DND-41 (cell line): ENCODE data around the gene MANF.

ENCODE experiments used
- EZH2 ChIP-seq: IDR thresholded peaks from 3 replicates; pipeline ENCODE4 v1.6.1; 2012; ENCODE audit warnings: borderline replicate concordance, low read depth, mild to moderate bottlenecking, moderate library complexity, low read length, inconsistent platforms; ENCODE audit not compliant: severe bottlenecking
- TF ChIP-seq, protein P1 (sequence below): IDR thresholded peaks from 2 replicates; pipeline ENCODE4 v1.5.1; 2012; ENCODE audit warnings: borderline replicate concordance, low read length, moderate library complexity, mild to moderate bottlenecking; ENCODE audit not compliant: poor library complexity, severe bottlenecking; ENCODE audit errors: extremely low read depth

DNA sequence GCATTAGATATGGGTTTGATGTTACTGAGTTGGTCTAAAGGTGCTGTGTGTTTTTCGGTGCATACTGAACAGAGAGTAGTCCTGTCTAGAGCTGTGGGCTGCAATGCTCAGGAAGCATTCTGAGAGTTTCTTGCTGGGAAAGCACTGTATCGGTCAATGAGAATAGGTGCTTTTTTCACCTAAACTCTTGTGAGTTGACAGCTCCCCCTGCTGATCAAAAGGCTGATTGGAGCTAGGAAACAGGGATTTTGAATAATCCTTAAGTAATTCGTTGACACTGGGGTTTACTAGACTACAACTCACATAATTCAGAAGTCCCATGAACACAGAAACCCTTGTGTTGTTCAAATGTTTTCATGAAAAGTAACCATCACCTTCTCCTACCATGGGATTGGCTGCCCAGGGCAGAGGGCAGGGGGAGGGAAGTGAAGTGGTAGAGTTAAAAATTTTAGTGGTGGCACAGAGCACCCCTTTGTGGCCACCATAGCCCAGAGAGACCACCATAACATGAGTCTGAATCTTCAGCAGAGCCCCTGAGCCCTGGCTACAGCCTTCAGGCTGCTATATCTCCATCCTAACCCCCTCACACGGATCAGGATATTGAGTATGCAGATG, 13.0 kb upstream of the MANF start:
- TF ChIP-seq, protein P1, sequence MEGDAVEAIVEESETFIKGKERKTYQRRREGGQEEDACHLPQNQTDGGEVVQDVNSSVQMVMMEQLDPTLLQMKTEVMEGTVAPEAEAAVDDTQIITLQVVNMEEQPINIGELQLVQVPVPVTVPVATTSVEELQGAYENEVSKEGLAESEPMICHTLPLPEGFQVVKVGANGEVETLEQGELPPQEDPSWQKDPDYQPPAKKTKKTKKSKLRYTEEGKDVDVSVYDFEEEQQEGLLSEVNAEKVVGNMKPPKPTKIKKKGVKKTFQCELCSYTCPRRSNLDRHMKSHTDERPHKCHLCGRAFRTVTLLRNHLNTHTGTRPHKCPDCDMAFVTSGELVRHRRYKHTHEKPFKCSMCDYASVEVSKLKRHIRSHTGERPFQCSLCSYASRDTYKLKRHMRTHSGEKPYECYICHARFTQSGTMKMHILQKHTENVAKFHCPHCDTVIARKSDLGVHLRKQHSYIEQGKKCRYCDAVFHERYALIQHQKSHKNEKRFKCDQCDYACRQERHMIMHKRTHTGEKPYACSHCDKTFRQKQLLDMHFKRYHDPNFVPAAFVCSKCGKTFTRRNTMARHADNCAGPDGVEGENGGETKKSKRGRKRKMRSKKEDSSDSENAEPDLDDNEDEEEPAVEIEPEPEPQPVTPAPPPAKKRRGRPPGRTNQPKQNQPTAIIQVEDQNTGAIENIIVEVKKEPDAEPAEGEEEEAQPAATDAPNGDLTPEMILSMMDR, result peak; percentile 79
- TF ChIP-seq EZH2, result no peak
